ENCODE measurements around the gene ZNRF1.

GRCh38 chr16:75079346-75079926 lies 80.6 kb downstream of the ZNRF1 start:
- TF ChIP-seq SIN3A (IDR thresholded peaks at IDR 0.05; ENCODE audit: borderline replicate concordance, insufficient read depth, low read length) (no peak), POLR2AphosphoS5 (IDR thresholded peaks at IDR 0.05; ENCODE audit: low read depth, low read length) (no peak), REST (IDR thresholded peaks at IDR 0.05; ENCODE audit: insufficient read depth in 1 of 2, low read depth in 2 of 2, low read length in 2 of 2) (no peak), TAF1 (IDR thresholded peaks at IDR 0.05; ENCODE audit: borderline replicate concordance, insufficient read depth, low read length) (no peak), FOXP2 (optimal IDR thresholded peaks at IDR 0.05; ENCODE audit: borderline replicate concordance, extremely low read depth, extremely low read length, insufficient read depth) (no peak)

Data from PFSK-1 (cell line).